Measurements from ENCODE around the gene CDK14. TPM values are rescaled to one million over a fixed set of nuclear protein-coding genes. Genes with fewer than 3 reads are reported as not detected.
"Not testable (repeated sequence)": the region's sequence is repeated elsewhere in the genome, so short reads cannot be mapped to it uniquely, and the experiment has no call there.

Gene CDK14
- total RNA-seq, 1 donor from 2014 or later = 64.6 TPM

DNA sequence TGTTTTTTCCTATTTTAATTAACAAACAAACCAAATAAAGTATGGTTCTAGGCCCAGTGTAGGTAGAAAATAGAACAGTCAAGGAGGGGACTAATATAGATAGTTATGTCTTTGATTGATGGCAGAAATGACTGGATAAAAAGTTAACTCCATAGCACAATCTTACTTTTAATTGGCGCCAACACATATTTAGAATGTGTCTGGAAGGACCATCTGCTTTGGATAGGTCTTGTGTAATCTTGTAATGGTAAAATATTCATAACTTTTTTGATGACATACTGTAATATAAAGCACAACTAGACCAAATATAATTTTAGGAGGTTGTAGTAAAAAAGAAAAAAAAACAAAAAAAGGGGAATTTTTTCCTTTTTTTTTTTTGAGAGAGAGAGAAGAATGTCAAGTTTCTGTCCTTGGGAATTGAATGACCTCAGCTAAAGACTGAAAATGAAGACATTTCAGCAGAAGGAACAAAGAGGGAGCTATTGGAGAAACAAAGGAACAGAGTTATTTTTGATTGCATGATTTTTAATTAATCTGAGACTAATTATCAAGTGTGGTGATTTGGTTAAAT lies 193.7 kb downstream of the CDK14 start:
- Mint-ChIP-seq H3K36me3 (peaks cover 31% of the 10 kb centered on the region), H3K27ac (no peak overlapping the region), H3K4me3 (no peak overlapping the region), H3K9me3 (peaks cover 28% of the 10 kb centered on the region), H3K4me1 (peaks cover 3% of the 10 kb centered on the region), H3K27me3 (ENCODE audit: low read depth) (no peaks in the 10 kb centered on the region)
- TF ChIP-seq, protein P1, sequence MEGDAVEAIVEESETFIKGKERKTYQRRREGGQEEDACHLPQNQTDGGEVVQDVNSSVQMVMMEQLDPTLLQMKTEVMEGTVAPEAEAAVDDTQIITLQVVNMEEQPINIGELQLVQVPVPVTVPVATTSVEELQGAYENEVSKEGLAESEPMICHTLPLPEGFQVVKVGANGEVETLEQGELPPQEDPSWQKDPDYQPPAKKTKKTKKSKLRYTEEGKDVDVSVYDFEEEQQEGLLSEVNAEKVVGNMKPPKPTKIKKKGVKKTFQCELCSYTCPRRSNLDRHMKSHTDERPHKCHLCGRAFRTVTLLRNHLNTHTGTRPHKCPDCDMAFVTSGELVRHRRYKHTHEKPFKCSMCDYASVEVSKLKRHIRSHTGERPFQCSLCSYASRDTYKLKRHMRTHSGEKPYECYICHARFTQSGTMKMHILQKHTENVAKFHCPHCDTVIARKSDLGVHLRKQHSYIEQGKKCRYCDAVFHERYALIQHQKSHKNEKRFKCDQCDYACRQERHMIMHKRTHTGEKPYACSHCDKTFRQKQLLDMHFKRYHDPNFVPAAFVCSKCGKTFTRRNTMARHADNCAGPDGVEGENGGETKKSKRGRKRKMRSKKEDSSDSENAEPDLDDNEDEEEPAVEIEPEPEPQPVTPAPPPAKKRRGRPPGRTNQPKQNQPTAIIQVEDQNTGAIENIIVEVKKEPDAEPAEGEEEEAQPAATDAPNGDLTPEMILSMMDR (IDR thresholded peaks at IDR 0.05; ENCODE audit: unreplicated experiment) = no peak
- DNase-seq (ENCODE audit: low spot score in 2 of 2, unreplicated experiment in 2 of 2) = no peak

GRCh38 chr7:90791596-90791995 lies 195.5 kb downstream of the CDK14 start:
- no peak for DNase-seq (ENCODE audit: low spot score in 2 of 2, unreplicated experiment in 2 of 2)
- Mint-ChIP-seq H3K4me3 (no peak overlapping the region), H3K36me3 (peaks cover 35% of the 10 kb centered on the region), H3K4me1 (peaks cover 3% of the 10 kb centered on the region), H3K27me3 (ENCODE audit: low read depth) (no peaks in the 10 kb centered on the region), H3K27ac (no peak overlapping the region), H3K9me3 (peaks cover 35% of the 10 kb centered on the region)
- TF ChIP-seq, protein P1 (IDR thresholded peaks at IDR 0.05; ENCODE audit: unreplicated experiment) = no peak

DNA sequence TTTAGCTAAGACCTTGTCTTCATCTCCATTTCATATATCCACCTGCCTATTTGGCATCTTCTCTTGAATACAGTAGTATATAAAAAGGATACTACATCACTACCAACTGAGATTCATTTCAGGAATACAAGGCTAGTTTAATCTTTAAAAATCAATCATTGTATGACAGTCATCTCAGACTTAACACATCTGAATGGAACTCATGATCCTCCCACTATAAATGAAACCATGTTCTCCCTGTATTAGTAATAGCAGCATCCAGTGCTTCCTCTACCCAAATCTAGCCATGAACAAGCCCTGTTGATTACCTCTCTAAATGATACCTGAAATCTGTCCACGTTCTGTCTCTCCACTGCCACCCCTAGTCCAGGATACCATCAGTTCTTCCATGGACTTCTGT lies 196.2 kb downstream of the CDK14 start:
- TF ChIP-seq, protein P1 (IDR thresholded peaks at IDR 0.05; ENCODE audit: unreplicated experiment) = no peak
- peaks cover 35% of the 10 kb centered on the region for H3K9me3 Mint-ChIP-seq
- no peak overlapping the region for H3K4me3 Mint-ChIP-seq
- DNase-seq (ENCODE audit: low spot score in 2 of 2, unreplicated experiment in 2 of 2) = no peak
- H3K4me1 Mint-ChIP-seq = peaks cover 3% of the 10 kb centered on the region
- no peak overlapping the region for H3K27ac Mint-ChIP-seq
- peaks cover 35% of the 10 kb centered on the region for H3K36me3 Mint-ChIP-seq
- no peaks in the 10 kb centered on the region for H3K27me3 Mint-ChIP-seq (ENCODE audit: low read depth)

DNA sequence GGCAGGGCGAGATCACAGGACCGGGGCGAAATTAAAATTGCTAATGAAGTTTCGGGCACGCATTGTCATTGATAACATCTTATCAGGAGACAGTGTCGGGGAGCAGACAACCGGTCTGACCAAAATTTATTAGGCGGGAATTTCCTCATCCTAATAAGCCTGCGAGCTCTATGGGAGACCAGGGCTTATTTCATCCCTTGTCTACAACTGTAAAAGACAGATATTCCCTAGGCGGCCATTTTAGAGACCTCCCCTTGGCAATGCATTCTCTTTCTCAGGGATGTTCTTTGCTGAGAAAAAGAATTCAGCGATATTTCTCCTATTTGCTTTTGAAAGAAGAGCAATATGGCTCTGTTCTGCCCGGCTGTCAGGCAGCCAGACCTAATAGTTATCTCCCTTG lies 198.1 kb downstream of the CDK14 start:
- H3K9me3 Mint-ChIP-seq = peaks cover 39% of the 10 kb centered on the region
- DNase-seq (ENCODE audit: low spot score in 2 of 2, unreplicated experiment in 2 of 2); H3K27ac Mint-ChIP-seq; H3K27me3 Mint-ChIP-seq (ENCODE audit: low read depth); H3K4me1 Mint-ChIP-seq; H3K4me3 Mint-ChIP-seq: not testable (repeated sequence)
- peaks cover 46% of the 10 kb centered on the region for H3K36me3 Mint-ChIP-seq

DNA sequence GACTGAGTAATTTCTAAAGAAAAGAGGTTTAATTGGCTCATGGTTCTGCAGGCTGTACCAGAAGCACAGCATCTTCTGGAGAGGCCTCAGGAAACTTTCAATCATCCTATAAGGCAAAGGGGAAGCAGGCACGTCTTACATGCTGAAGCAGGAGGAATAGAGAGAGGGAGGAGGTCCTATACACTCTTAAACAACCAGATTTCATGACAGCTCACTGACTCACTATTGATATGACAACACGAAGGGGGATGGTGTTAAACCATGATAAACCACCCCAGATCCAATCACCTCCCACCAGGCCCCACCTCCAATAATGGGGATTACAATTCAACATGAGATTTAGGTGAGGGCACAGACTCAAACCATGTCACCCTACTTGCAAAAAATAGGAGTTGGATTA lies 201.5 kb downstream of the CDK14 start:
- TF ChIP-seq, protein P1 (IDR thresholded peaks at IDR 0.05; ENCODE audit: unreplicated experiment) = no peak
- no peaks in the 10 kb centered on the region for H3K4me1 Mint-ChIP-seq
- H3K4me3 Mint-ChIP-seq = no peak overlapping the region
- no peak for DNase-seq (ENCODE audit: low spot score in 2 of 2, unreplicated experiment in 2 of 2)
- no peaks in the 10 kb centered on the region for H3K27me3 Mint-ChIP-seq (ENCODE audit: low read depth)
- no peak overlapping the region for H3K27ac Mint-ChIP-seq
- peaks cover 37% of the 10 kb centered on the region for H3K36me3 Mint-ChIP-seq
- H3K9me3 Mint-ChIP-seq = peaks cover 30% of the 10 kb centered on the region

- DNase-seq (ENCODE audit: low spot score in 2 of 2, unreplicated experiment in 2 of 2) = no peak
- Mint-ChIP-seq H3K4me1 (no peaks in the 10 kb centered on the region), H3K27ac (no peak overlapping the region), H3K36me3 (peaks cover 36% of the 10 kb centered on the region), H3K9me3 (peaks cover 34% of the 10 kb centered on the region), H3K27me3 (ENCODE audit: low read depth) (no peaks in the 10 kb centered on the region), H3K4me3 (no peak overlapping the region)
- TF ChIP-seq, protein P1 (IDR thresholded peaks at IDR 0.05; ENCODE audit: unreplicated experiment) = no peak
These were observed 208.2 kb downstream of the CDK14 start for GRCh38 chr7:90804370-90804769.

DNA sequence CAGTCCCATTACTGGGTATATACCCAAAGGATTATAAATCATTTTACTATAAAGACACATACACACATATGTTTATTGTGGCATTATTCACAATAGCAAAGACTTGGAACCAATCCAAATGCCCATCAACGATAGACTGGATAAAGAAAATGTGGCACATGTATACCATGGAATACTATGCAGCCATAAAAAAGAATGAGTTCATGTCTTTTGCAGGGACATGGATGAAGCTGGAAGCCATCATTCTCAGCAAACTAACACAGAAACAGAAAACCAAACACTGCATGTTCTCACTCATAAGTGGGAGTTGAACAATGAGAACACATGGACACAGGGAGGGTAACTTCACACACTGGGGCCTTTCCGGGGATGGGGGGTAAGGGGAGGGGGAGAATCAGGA lies 219.4 kb downstream of the CDK14 start:
- H3K27ac Mint-ChIP-seq; H3K36me3 Mint-ChIP-seq; H3K9me3 Mint-ChIP-seq; H3K27me3 Mint-ChIP-seq (ENCODE audit: low read depth); DNase-seq (ENCODE audit: low spot score in 2 of 2, unreplicated experiment in 2 of 2); H3K4me3 Mint-ChIP-seq: not testable (repeated sequence)
- H3K4me1 Mint-ChIP-seq = peaks cover 11% of the 10 kb centered on the region
